SIG-M5 (cell line): Measurements from ENCODE around the gene PTPRO.
"Not testable (repeated sequence)": the region's sequence is repeated elsewhere in the genome, so short reads cannot be mapped to it uniquely, and the experiment has no call there.

ENCODE experiments used
- DNase-seq: peaks from one replicate; lab custom pipeline; 2025; lab: John Stamatoyannopoulos, UW

PTPRO gene

DNA sequence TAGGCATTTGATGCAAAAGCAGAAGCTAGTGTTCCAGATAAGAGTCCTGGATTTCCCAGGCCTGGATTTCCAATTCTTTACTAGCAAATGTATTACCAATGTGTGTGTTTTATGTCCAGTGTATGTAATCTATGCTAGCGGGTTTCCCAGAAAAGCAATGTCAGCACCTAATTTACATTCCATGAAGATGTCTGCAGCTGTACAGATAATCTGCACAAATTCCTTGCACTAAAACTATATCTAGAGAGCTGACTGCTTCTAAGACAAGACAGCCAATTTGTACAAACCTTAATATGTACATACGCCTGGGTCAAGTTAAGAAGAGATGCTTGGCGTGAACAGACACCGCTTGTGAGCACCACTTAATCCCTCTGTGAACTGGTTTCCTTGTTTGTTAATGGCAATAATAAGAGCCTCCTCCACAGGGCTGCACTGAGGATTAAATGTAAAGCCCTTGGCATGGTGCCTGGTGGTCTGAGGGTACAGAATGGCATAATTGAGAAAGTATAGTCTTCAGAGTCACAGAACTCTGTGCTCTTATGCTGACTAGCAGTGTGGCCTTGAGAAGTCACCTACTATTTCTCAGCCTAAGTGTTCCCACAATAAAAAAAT is 281.3 kb downstream of the PTPRO start:
- no peak for DNase-seq

GRCh38 chr12:15605881-15606590 is 283.7 kb downstream of the PTPRO start:
- DNase-seq, result no peak

- no peak for DNase-seq
Observed at GRCh38 chr12:15608406-15608805, 286.1 kb downstream of the PTPRO start.

- DNase-seq, result no peak
Observed at GRCh38 chr12:15608941-15609340, 286.6 kb downstream of the PTPRO start.

GRCh38 chr12:15613981-15614380 is 291.7 kb downstream of the PTPRO start:
- DNase-seq, result no peak

GRCh38 chr12:15616495-15616894 is 294.2 kb downstream of the PTPRO start:
- DNase-seq, result not testable (repeated sequence)

- DNase-seq, result no peak
Observed at GRCh38 chr12:15620741-15621539, 298.6 kb downstream of the PTPRO start.

DNA sequence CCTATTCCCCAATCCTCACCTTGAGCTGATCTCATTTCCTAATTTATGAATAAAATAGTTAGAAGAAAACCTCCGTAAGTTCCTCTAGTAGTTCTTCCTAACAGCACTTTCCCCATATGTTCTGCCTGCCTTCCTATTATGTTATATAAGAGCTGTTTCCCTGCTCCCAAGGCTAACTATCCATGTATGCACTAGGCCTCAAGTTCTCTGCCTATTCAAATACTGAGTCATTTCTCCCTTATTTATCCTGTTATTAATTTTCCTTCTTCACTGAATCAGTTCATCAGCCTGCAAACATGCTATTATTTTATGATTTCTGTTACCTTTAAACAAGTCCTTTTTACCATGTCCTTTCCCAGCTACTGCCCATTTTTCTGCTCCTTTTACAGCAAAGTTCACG is 302.8 kb downstream of the PTPRO start:
- DNase-seq, result no peak

- DNase-seq, result no peak
Observed at GRCh38 chr12:15627995-15628945, 306.0 kb downstream of the PTPRO start.

DNA sequence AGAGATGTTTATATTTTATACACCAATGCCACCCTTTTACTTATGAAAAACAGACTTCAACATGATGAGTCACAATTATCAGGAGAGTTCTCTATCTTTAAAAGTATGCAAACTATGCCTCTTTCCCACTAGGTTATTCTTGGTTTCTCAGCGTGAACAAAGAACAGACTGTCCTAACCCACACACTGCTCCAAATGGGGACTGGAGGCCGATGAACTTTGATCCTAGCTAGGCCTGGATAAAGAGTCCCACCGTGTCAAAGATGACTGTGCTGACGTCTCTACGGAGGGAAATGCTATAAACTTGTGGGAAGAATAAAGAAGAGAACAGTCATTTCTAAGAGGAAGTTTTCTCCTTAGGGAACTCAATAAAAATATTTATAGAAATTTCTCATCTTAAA is 306.8 kb downstream of the PTPRO start:
- DNase-seq, result no peak

- DNase-seq, result no peak
Observed at GRCh38 chr12:15629761-15630160, 307.5 kb downstream of the PTPRO start.

DNA sequence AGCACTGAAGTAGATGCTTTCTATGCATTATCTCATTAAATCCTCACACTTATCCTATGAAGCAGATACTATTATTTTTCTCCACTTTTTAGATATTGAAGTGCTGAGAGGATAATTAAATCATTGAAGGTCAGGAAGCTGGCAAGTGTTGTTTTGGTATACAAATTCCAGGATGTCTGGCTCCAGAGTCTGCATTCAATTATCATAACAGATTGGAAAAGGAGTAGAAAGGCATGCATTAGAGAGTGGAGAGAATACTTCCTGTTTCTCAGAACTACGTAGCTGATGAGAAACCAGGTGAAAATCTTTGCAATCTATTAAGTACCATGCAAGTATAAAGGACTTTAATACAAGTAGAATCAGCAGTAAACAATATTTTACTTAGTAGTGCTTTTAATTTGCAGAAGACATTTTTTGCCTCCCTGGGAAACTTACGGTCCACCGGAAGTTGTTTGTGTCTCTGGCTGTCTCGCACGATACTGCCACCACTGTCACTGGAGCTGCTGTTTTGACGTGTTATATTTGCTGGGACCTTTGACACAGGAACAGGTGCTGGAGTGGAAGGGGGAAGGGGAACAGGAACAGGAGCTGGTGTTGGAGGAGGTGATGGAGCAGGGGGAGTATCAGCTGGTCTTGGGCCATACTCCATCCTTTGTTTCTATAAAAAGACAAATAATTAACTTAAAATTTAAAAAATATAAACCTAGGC is 308.9 kb downstream of the PTPRO start:
- DNase-seq, result no peak

DNA sequence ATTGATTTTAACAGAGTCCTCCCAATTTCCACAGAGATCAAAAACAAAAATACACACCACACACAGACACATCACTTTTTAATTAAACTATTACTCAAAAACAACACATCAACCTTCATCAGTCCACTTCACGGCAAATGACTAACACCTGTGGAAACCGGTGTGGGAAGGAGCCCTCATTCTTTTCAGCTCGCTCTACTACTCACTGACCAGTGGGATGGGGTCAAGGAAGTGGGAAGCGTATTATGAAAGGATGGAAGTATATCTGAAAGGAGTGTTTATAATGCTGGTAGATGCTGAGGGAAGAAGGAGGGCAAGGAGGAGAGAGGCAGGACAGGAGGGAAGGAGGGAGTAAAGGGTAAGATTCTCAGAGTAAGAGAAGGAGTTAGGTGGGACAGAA is 310.4 kb downstream of the PTPRO start:
- DNase-seq, result no peak

- no peak for DNase-seq
Observed at GRCh38 chr12:15633201-15633600, 310.9 kb downstream of the PTPRO start.

GRCh38 chr12:15634010-15634683 is 311.8 kb downstream of the PTPRO start:
- no peak for DNase-seq

GRCh38 chr12:15636060-15636890 is 314.0 kb downstream of the PTPRO start:
- DNase-seq, result no peak

GRCh38 chr12:15638231-15638630 is 315.9 kb downstream of the PTPRO start:
- DNase-seq, result no peak

DNA sequence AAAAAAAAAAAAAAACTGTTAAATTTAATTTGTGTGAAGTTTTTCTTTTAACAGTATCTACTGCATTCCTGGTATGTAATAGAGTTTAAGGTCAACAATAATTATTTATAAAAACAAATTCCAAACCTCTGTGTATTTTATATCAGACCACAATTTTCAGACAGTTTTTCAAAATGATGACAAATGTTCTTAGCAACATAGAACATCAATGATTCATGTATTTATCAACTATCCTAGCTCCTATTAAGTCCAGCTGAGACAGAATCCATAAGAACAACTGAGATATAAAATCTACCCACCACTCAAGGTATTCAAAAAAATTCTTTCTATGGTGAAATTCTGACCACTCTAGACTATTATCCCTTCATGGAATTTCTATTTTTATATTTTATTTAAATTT is 322.4 kb downstream of the PTPRO start:
- DNase-seq, result no peak

- DNase-seq, result no peak
Observed at GRCh38 chr12:15646581-15646980, 324.3 kb downstream of the PTPRO start.
